Measurements from ENCODE around the gene TESMIN.

The TESMIN gene

DNA sequence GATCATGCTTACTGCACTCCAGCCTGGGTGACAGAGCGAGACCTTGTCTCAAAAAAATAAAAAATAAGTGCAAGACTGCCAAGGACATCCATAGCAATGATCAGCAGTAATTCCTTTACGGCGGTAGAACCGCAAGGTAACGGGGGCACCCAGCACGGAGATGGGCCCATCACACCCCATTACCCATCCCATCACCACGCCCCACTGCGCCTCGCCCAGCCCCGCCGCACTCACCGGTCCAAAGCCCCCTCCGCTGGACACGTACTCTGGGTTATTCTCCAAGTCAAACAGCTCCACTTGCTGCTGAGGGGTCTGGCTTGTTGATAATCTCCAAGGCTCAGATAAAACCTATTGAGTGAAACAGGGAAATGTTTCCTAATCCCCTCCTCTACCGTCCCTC, 8.7 kb upstream of the TESMIN start:
- no peak for FAIRE-seq

DNA sequence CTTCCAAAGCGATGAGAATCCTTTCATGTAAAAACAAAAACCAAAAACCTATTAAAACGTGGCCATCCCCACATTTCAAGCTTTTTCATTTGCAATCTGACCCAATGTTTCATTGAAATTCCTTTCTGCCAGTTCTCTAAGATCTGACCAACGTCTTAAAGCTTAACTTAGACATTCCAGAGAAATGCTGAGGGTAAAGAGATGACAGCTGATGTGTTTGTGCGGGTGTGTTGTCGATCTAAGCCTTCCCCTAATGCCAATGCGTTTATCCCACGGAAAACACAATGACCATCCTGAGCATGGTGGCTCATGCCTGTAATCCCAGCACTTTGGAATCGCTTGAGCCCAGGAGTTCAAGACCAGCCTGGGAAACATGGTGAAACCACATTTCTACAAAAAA, 6.4 kb upstream of the TESMIN start:
- FAIRE-seq: no peak

DNA sequence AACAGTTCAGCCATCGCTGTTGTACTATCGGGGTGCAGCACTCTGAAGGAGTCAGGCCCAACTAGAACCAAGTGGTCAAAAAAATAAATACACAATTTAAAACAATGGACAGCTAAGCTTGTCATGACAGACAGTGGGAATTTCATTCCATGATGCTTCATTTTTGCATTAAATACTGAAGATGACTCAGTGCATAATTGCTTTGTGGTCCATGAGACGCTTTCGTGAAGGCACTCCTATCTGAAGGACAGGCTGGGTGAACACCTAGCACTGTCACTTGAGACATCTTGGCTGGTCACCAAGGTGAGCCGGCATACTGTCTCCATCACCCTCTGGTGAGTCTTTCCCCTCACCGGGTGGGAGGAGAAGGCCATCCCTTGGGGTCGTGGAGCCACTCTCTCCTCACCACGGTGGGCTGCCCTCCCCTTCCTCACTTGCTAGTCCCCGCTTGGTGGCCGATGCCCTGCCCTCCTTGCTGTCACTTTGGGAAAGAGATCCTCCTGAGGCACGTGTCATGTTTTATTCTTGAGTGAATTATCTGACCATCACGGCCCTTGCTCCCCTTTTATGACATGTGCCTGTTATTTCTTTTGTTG, 4.9 kb upstream of the TESMIN start:
- FAIRE-seq: no peak

DNA sequence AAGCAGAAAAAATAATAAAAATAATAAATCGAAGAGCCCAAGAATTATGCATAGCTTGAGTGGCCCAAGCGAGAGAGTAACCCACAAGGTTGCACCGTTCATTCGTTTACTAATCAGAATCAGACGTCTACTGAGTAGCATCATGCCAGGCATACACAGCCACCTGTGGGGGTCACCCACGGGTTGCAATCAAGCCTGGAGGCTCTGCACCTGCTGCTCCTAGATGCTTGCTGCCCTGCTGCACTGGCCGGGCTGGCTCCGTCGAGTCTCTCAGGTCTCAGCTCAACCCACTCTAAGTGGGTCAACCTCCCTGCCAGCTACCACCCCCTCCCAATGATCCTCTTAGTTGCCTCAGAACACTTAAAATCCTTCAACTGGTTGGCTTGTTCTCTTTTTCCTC, 2.0 kb upstream of the TESMIN start:
- no peak for FAIRE-seq

DNA sequence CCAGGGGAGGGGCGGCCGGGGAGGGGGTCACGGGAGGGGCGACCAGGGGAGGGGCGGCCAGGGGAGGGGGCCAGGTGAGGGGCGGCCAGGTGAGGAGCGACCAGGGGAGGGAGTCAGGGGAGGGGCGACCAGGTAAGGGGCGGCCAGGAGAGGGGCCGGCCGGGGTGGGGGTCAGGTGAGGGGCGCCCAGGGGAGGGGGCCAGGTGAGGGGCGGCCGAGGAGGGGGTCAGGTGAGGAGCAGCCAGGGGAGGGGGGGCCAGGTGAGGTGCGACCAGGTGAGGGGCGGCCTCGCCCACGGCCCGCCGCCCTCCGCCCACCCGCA, 355 bp downstream of the TESMIN start:
- FAIRE-seq: no peak

DNA sequence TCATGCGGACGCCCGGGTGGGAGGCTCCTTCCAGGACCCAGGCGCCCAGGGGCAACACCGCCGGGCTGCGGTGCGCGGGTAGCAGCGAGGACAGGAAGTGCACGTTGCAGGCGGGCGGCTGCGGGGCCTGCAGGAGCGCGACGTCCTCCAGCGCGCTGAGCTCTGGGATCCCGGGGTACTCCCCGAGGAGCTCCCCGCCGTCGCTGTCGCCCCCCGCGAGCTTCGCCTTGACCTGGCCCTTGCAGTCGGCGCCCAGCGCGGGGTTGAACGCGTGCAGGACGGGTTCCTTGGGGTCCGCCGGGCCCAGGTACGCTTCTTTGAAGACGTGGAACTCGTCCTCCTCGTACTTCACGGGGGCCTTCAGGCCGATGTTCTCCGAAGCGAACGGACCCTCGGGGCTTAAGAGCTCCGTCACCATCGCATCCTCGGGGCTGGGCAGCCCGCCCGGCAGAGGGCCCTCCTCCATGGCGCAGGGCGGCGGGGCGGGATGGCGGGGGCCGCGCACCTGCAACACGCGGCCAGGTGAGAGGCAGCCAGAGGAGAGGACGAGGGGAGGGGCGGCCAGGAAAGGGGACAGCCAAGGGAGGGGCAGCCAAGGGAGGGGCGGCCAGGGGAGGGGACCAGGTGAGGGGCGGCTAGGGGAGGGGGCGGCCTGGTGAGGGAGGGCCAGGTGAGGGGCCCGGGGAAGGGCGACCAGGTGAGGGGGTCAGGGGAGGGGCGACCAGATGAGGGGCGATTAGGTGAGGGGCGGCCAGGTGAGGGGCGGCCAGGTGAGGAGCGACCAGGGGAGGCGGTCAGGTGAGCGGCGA, 921 bp downstream of the TESMIN start:
- FAIRE-seq: no peak

DNA sequence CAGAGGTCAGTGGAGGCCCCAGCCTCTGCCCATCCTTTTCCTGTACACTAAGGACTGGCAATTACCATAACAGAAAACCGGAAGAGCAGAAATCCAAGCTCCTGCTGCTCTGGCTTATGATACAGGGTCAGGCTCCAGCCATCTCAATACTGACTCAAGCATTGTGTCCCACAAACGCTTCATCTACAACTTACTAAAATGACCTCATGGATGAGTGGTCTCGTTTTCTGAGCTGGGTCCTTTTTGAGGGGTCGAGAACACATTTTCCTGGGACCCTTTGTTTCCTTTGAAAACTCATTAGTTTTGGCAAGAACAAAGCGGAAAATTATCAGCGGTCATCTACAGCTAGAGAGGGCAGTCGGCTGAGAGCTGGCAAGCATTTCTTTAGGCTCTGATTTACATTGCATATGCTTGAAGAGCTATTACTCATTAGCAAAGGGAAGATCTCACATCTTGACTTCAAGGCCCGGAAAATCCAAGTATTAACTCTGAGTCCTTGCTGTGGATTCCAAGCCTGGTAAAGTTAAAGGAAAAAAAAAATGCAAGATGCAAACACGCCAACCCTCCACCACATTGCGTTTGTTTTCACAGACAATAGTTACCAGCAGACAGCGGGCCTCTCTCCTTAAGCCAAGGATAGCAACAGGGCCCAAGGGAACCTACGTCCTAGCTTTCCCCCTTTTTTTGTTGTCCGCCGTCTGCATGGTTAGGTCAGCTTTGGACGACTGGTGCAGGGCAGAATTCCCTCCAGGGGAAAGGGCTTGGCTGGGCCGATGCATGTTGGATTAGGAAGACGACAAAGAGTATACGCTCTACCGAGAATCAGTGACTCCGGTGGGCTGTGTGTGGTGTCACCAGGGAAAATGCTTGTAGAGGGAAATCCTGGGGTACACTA, 1.8 kb downstream of the TESMIN start:
- no peak for FAIRE-seq

DNA sequence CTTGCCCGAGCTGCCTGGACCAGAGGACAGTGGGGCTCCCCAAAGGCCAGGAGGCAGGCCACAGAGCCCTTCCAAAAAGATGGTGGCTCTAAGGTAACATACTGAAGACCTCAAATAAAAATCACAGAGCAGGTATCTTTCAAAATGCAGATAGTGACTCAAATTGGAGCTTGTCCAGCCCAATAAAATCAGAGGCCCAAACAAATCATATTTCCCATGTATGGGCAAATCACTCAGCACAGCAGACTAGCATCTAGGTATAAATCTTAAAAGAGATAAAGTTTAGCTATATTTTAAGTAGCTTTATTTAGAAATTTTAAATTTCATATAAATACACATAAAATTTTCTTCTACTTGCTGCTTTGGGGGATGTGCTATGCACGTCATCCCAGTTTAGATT, 3.3 kb downstream of the TESMIN start:
- FAIRE-seq: no peak

DNA sequence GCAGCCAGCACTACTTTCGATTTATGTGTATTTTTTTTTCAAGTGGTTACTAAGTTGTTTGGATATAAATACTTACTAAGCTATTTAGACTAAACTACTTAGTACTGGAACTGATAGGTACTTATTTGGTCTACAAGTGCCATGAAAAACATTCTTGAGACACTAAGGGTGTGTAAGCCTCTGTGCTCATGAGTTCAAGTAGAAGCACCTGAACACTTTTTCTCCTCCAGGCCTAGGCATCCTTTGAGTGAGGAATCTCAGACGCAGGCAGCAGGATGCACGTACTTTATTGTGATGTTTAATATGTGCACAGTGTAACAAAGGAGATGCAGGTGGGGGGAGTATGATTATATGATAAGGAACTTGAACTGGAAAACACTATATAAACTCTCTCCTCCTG, 7.8 kb downstream of the TESMIN start:
- no peak for FAIRE-seq

DNA sequence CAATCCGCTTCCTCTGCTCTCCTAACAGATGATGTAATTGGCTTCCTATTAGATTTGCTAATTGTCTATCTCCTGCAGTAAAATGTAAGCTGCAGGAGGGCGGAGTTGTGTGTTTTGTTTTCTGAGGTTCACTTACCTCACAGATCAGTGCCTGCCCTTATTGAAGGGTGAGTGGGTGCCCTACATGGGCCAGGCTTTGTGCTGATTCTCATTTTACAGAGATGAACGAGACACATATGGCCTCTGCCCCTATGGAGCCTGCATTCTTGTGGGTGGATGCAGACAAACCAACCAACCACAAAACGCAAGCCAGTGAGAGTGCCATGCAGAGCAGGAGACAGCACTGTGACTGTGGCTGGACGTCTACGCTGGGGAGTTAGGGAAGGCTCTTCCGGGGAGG, 9.9 kb downstream of the TESMIN start:
- no peak for FAIRE-seq

DNA sequence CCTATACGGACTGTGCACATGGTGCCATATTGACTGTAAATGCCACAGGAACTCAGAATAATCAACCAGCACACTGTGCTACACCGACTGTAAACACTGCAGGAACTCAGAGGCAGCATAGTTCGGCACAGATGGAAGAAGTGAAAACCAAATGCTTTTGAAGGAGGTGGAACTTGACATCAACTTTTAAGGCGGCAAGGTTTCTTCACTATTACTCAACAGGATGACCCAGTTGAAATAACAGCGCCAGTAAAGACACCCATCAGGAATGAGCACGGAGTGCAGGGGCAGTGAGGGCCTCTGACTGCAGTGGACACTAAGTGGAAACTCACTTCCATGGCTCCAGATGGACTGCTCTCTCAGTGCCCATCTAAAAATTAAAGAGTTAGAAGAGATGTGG, 15.7 kb downstream of the TESMIN start:
- FAIRE-seq: no peak

DNA sequence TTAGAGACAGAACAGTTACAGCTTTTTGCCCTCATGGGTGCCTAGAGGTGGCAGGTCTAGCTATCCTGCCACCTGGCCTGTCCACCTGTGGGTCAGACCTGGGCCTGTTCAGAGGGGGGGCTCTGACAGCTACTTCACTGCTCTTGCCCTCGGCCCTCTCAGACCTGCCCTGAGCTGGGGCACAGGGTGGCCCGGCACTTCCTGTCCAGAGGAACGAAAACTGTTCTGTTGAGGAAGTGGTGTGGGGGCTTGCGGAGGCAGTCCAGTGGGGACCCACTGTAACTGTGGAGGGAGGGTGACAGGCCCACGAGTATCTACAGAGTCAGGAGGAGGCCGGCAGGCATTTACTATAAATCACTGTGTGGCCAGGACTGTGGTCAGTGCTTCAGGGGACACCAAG, 16.2 kb downstream of the TESMIN start:
- FAIRE-seq: no peak

DNA sequence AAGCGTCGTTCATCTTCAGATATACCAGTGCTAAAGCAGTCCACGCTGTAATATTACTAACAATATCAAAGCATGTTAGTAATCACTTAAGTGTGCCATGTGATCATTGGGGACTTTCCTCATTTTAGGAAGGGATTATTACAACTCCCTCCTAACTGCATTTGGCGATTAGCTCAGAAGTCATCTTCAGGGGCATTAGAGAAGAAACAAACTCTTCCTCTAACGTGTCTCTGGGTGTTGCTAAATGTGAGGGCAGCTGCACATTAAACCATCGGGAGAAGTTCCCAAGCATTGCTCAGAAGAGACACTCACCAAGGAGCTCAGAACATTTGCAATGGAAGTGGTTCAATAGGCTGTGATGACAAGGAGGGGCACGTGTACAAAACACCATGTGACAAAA, 17.2 kb downstream of the TESMIN start:
- FAIRE-seq: no peak

DNA sequence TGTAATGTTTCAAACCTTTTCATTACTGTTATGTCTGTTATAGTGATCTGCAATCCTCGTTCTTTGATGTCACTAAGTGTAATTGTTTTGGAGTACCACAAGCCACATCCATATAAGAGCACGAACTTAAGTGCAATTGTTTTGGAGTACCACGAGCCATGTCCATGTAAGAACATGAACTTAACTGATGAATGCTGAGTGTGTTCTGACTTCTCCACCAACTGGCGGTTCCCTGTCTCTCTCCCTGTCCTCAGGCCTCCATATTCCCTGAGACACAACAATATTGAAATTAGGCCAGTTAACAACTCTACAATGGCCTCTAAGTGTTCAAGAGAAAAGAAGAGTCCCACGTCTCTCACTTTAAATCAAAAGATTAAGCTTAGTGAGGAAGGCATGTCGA, 23.5 kb downstream of the TESMIN start:
- FAIRE-seq: no peak

DNA sequence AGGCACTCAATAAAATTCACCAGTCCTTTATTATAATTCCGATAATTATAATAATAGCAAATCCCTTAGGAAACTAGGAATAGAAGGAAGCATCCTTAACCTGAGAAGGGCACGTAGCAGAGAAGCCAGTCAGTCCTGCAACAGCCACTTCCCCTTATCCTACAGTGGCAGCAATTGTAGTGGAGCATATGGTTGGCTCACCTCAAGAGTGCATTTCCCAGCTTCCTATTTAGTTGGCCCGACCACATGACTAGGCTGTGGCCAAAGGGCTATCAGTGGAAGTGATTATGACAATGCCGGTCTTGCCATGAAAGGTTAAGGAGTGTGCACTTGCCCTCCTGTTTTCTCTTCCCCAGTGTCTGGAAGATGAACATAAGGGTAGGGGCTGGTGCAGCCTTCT, 27.0 kb downstream of the TESMIN start:
- FAIRE-seq: no peak

DNA sequence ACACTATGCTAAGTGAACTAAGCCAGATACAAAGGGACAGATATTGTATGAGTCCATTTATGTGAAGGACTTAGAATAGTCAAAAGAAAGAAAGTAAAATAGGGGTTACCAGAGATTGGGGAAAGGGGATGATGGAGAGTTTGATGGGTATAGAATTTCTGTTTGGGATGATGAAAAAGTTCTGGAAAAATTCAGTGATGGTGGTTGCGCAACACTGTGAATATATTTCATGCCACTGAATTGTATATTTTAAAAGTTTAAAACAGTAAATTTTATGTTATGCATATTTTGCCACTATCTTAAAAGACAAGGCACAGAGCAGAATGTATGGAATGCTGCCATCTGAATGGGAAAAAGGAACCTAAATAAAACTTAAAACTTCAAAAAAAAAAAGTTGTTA, 29.2 kb downstream of the TESMIN start:
- FAIRE-seq: no peak

DNA sequence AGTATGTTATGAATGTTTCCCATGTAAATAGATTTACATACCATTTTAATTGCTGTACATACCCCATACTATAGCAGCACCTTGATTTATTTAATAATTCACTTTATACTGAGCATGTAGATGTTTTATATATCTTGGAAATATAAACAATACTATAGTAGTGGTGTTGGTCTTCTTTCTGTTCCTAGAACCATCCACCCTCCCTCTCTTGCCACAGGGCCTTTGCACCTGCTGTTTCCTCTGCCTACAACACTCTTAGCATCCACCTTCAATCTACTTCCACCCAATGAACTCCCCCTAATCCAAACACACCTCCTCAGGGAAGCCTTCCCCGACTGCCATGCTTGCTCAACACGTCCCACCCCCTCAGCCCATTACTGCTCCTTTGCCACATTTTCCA, 30.2 kb downstream of the TESMIN start:
- FAIRE-seq: no peak

DNA sequence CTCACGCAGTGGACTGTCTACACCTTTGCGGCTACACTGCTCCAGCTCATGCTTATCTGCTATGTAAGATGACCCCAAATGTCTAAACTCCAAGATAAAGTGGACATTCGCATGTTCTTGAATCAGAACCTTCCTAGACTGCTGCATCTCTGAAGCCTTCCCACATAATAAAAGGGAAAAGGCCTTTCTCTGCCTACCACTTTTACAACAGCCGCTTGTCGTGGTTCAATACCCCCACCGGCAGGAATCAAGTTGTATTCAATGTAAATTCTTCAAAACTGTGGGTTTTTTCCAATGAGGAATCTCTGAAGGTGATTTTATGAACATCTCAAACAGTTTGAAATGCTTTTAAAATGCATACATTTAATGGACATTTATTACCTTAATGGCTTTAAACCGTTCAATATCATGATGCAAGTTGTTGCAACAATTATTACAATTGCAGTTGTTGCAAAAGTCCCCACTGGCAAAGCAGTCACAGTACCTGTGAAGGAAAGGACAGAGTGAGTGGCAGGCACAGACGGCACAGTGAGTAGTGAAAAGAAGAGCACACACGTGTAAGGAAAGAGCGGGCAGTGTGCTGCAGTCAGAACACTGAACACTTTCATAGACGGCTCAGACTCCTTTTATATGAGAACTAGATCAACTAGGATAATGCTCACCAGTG, 35.7 kb downstream of the TESMIN start:
- no peak for FAIRE-seq

DNA sequence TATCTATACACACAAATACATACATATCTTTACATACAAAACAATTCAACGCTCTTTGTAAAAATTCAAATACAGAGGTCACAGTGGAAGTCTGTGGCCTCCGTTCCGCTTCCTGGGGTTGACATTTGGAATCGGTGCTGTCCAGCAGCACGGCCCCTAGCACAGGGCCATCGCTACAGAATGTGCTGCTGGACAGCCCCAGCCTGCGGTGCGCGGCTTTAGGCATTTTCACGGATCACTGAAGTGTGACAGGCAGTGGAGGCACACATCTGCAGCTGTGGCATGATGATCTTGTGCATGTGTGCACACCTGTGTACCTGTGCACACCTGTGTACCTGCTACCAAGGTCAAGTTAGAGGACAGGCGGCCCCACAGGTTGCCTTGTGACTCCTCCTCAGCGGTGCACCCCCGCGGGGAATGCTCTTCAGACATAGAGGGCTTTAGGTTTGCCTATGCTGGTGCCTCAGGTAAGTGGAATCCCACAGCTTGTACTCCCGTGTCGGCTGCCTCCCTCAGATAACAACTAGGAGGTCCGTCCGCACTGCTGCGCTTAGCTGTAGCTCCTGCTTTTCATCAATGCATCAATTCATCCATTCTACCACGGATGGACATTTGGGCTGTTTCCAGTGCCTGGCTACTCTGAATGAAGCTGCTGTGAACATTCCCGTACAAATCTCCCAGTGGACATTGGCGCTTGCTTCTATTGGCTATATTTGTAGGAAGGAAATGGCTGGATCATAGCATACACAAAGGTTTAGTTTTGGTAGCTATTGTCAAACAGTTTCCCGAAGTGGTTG, 37.1 kb downstream of the TESMIN start:
- no peak for FAIRE-seq

DNA sequence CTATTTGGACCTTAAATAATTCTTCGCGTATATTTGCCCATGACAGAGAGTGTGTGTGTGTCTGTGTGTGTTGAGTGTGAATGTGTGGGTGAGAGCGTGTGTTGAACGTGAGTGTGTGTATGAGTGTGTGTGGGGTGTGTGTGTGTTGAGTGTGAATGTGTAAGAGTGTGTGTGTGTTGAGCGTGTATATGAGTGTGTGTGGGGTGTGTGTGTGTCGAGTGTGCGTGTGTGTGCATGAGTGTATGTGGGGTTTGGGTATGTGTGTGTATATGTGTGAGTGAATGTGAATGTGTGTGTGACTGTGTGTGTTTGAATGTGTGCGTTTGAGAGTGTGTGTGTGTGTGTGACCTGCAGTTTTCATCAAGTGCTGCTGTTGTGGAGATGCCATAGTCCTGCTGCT, 40.2 kb downstream of the TESMIN start:
- no peak for FAIRE-seq

DNA sequence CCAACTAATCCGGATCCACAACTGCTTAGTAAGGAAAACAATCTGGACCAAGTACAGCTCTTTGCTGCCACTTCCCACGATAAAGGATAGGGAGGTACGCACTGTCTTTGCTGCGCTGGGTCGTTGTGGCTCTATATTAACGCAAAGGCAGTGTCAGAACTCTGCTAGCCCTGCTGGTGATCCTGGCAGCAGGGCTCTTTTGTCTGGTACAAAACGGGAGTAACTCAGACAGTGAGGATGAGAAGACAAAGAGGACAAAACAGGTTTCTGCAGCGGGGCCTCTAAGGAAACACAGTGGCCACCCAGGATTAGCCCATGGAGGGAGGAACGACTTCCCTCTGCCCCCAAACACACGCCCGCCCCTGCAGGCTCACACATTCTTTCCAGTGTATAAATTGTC, 40.9 kb downstream of the TESMIN start:
- FAIRE-seq: no peak

DNA sequence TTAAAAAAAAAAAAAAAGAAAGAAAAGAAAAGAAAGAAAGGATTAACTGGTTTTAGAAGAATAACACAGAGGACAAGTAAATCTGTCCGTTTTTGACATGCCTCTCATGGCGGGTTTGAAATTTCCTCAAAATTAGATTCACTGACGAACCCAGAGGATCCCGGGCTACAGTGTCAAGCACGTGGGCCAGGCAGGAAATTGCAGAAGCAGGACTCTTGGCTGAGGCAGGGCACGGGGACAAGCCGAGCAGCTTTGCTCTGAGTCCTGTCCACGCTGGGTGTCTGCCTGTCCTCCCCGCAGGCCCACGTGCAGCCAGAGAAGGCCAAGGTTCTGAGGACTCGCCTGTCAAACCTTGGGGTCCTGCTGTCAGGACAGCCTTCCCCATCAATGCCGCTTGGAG, 42.3 kb downstream of the TESMIN start:
- FAIRE-seq: no peak

DNA sequence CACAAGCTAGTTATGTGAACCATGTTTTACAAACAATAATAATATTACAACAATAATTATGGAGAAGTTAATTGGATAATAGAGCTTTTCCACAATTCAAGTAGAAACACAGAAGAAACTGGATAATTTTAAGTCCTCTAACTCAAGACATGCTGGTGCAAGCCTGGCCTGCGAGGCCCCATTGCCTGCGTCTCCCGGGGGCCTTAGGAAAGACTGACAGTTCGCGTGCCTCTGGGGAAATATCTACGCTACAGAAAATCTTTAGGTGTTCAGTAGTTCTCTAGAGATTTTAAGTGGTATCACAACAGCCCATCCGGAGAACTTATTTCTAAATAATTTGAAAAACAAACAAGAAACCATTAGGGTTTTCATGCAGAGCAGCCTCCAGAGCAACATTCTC, 43.8 kb downstream of the TESMIN start:
- no peak for FAIRE-seq
